CD4-positive, alpha-beta T cell treated with Interleukin-2 at 100 ng/mL for 4 hours (primary cell): ENCODE data around the gene CEBPZOS.

Experiments
- DNase-seq: peaks from one replicate; pipeline ENCODE4 v3.0.0-alpha.2; 2020; ENCODE audit warnings: low spot score

Gene CEBPZOS

DNA sequence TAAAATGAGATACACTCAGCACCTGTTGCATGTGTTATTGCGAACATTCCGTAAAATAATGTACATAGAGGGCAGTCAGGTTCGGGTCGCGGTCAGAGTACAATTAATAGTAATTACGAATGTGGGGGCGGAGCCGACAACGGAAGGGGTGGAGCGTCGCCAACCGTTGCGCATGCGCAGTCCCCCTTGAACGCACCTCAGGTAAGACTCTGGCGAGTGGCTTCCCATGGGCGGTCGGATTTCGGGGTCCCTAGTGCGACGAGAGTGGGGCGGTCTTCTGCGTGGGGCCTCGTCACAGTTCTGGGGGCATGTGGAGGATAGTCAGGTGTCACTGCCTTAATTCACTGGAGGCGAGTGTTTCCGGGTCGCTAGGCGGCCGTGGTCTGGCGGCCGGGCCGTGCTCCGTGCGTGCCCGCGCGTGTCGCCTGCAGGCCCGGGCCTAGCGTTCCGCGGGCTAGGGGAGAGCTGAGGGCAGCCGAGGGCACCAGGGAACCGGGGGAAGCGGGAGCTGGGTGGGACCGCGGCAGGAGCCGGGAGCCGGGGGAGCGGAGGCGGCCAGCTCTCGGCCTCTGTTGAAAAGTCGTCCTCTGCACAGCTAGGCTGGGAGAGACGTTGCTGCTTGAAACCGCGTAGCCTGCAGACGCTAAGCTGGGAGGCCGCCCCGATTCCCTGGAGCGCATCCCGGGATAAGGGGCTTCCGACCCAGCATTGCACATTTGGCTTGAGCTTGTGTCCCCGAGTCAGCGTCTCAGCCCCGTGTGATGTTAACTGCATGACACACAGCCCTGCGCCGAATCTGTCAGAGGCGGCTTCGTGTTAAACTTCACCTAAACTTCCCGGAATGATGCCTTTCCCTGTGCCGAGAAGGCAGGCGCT, at the start of gene CEBPZOS:
TSS of gene CEBPZOS (plus strand) at position 177 of the 876 bp plus-strand sequence. CDS start 3,209 bp downstream, outside the sequence.
- DNase-seq = peak; percentile 92

DNA sequence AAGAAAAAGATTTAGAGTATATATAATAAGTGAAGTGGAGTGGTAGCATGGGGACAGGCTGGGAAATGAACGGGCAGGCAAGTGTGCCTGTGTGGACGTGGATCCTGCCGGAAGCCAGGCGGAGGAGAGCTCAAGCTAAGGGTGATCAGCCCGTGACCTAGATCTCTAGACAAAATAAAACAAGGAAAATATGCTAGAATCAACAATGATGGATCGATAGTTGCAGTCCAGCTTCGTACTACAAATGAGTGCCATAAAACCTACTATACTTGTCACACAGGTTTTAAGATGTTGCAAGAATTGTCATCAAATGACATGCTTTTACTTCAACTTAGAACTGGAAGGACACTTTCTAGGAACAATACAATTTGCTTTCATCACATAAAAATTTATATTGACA, 48.0 kb upstream of the CEBPZOS start:
- no peak for DNase-seq

GRCh38 chr2:37149626-37150322, 46.5 kb upstream of the CEBPZOS start:
- peak; percentile 56 for DNase-seq

GRCh38 chr2:37153224-37153623, 43.1 kb upstream of the CEBPZOS start:
- DNase-seq = no peak

DNA sequence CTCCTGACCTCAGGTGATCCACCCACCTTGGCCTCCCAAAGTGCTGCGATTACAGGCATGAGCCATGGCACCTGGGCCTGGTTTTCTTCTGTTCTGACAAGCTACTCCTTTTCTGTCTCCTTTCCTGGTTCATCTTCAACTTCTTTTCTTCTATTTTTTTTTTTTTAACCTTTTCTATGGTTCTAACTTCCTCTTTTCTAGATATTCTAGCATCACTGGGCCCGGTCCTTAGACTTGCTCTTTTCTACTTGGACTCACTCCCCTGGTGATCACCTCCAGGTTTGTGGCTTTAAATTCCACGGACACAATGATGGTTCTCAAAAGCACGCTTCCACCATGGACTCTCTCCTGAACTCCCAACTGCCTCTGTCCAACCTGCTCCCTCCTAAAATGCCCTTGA, 41.5 kb upstream of the CEBPZOS start:
- DNase-seq = no peak

- peak; percentile 16 for DNase-seq
These were observed 40.0 kb upstream of the CEBPZOS start for GRCh38 chr2:37156071-37156856.

- DNase-seq = peak; percentile 79
These were observed 39.2 kb upstream of the CEBPZOS start, which contains the start of gene EIF2AK2 for GRCh38 chr2:37156857-37157714. EIF2AK2 (minus strand) TSS chr2:37156980; CDS start chr2:37147806, 9,174 bp downstream.

DNA sequence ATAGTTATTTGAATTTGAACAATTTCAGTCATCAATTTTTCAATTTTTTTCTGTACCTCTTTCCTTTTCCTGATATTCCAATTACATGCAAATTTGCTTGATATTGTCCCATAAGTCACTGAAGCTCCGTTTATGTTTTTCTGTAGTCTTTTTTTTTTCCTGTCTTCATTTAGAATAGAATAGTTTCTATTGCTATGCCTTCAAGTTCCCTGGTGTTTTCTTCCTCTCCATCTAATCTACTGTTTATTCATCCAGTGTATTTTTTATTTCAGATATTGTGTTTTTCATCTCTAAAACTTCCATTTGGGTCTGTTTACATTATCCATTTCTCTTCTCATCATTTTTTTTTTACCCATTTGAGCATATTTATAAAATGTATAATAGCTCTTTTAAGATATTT, 31.5 kb upstream of the CEBPZOS start:
- DNase-seq = no peak

DNA sequence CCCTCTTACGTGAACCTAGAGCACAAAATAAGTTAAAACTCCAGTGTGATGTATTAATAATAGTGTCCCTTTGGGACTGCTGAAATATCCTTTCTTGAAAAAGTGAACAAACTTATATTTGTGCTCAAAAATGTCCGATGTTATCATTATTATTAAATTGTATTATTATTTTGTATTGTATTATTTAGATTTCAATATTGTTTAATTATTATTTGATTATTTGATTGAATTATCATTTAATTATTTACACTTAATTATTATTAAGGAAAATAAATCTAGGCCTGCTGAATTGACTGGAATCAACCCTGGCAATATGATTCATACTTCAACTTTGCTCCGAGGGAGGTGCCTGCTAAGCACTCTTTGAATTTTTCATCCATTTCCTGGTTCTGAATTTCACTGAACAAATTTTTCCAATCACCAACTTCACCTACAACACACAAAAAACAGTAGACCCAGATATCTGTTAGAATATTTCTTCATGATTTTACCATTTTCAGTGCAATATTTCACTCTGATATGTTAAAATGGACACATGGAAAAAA, 28.6 kb upstream of the CEBPZOS start:
- DNase-seq = no peak

- DNase-seq = peak; percentile 60
These were observed 27.9 kb upstream of the CEBPZOS start for GRCh38 chr2:37168217-37168981.

GRCh38 chr2:37171624-37171950, 24.7 kb upstream of the CEBPZOS start:
- DNase-seq = no peak

DNA sequence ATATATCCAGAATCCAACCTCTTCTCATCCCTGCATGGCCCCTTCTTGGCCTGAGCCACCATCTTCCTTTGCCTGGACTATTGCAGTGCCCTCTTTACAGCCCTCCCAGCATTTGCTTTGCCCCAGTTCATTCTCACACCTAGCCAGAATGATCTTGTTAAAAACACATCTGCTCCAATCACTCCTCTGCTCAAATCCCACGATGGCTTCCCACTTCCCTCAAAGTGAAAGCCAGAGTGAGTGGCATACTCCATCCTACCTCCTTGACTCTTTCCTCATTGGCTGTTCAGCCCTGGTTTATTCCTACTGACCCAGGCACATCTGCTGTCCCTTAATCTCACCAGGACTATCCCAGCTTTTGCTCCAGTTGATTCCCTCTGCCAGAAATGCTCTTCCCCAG, 22.6 kb upstream of the CEBPZOS start:
- no peak for DNase-seq

DNA sequence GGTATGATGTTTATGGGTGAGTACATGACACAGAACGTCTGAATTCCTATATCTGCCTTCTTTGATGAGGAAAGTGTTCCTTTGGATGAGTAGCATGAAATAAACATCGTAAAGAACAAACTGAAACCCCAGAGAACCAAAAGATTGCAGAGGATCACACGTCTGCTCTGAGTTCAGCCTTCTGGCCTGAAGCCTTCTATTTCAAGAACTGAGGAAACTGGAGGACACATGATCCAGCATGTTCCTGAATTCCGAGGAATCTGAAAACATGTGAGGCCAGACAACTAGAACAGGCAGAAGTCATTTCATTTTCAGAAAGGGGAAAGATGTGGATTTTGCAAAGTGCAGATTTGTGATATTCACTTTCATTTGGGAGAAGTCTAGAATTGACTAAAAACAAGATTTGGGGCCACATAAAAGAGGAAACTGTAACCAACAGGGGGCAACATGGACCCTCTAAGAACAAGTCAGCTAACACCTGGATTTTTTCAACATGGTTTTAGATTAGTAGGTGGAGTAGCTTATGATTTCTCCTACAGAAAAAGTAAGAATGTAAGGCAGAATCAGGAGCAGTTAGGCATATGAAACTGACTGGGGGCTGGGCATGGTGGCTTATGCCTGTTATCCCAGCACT, 16.2 kb upstream of the CEBPZOS start:
- DNase-seq = no peak

- no peak for DNase-seq
These were observed 15.7 kb upstream of the CEBPZOS start for GRCh38 chr2:37180640-37181039.

- DNase-seq = no peak
These were observed 14.3 kb upstream of the CEBPZOS start for GRCh38 chr2:37181726-37182684.

- no peak for DNase-seq
These were observed 7.7 kb upstream of the CEBPZOS start, which contains the start of gene SULT6B1 for GRCh38 chr2:37188570-37188969. SULT6B1 (minus strand) TSS chr2:37188670; CDS start chr2:37188640, 30 bp downstream.

GRCh38 chr2:37189452-37190153, 6.7 kb upstream of the CEBPZOS start:
- no peak for DNase-seq

- DNase-seq = no peak
These were observed 6.0 kb upstream of the CEBPZOS start for GRCh38 chr2:37190290-37190689.
